SK-N-SH (cell line): Measurements from ENCODE around the gene FYN. TPM values are rescaled to one million over a fixed set of nuclear protein-coding genes. Genes with fewer than 3 reads are reported as not detected.

Experiments
- CTCF ChIA-PET: fragments of 300-600, 350-600 bp; formaldehyde crosslinking; extraction: SDS; loops from one replicate; lab custom pipeline; 2021; lab: Yijun Ruan, JAX
- POLR2A ChIA-PET: fragments of 350-600 bp; sonication (Branson Sonifier 250); formaldehyde crosslinking; extraction: SDS; loops from one replicate; lab custom pipeline; 2020; ENCODE audit warnings: antibody characterized with exemption, inconsistent platforms; lab: Yijun Ruan, JAX
- DNase-seq: peaks from one replicate; pipeline ENCODE4 v3.0.0; 2012
- H2AFZ ChIP-seq: fragments of 200-600 bp; sonication (generic); 2 replicates; pipeline ENCODE4 v1.8.1; 2016; ENCODE audit warnings: antibody characterized with exemption, mild to moderate bottlenecking, low read depth
- H3F3A ChIP-seq: fragments of 200-600 bp; sonication (generic); replicated peaks from 2 replicates; pipeline ENCODE3; 2016; ENCODE audit warnings: antibody characterized with exemption, mild to moderate bottlenecking; ENCODE audit not compliant: insufficient read depth
- H3K27ac ChIP-seq, 2 experiments: fragments of 200-500 bp in 1 of 2; fragments of 200-600 bp in 1 of 2; sonication (Bioruptor generic) in 1 of 2; sonication (generic), shearing (Covaris generic) in 1 of 2; 2 replicates each; pipeline versions ENCODE4 v1.5.1 to v1.6.1; 2014 to 2016; ENCODE audit warnings: low read depth in 2 of 2, inconsistent platforms in 1 of 2, low read length in 1 of 2, mild to moderate bottlenecking in 1 of 2, mixed read lengths in 1 of 2
- H3K27me3 ChIP-seq: fragments of 200-600 bp; sonication (generic), shearing (Covaris generic); 2 replicates; pipeline ENCODE4 v1.6.1; 2016; ENCODE audit warnings: mixed run types; ENCODE audit not compliant: insufficient read depth
- H3K36me3 ChIP-seq, 2 experiments: fragments of 200-500 bp in 1 of 2; fragments of 200-600 bp in 1 of 2; sonication (Bioruptor generic) in 1 of 2; sonication (generic) in 1 of 2; replicated peaks in 1 of 2; 2 replicates each; pipeline versions ENCODE3 to v1.5.1; 2014 to 2016; ENCODE audit warnings: low read length in 1 of 2, mild to moderate bottlenecking in 1 of 2; ENCODE audit not compliant: insufficient read depth in 2 of 2, control insufficient read depth in 1 of 2
- H3K4me1 ChIP-seq, 2 experiments: fragments of 200-500 bp in 1 of 2; fragments of 200-600 bp in 1 of 2; sonication (Bioruptor generic) in 1 of 2; sonication (generic), shearing (Covaris generic) in 1 of 2; 2 replicates each; pipeline versions ENCODE4 v1.5.1 to v1.6.1; 2014 to 2016; ENCODE audit warnings: low read depth in 1 of 2, low read length in 1 of 2, mixed run types in 1 of 2; ENCODE audit not compliant: insufficient read depth in 2 of 2, control insufficient read depth in 1 of 2
- H3K4me2 ChIP-seq: fragments of 200-600 bp; sonication (generic), shearing (Covaris generic); 2 replicates; pipeline ENCODE4 v1.6.1; 2017; ENCODE audit warnings: mixed run types
- H3K4me3 ChIP-seq, 2 experiments: fragments of 200-500 bp in 1 of 2; fragments of 200-600 bp in 1 of 2; sonication (Bioruptor generic) in 1 of 2; sonication (generic), shearing (Covaris generic) in 1 of 2; 2 replicates each; pipeline versions ENCODE4 v1.5.1 to v1.8.1; 2014 to 2016; ENCODE audit warnings: low read depth in 2 of 2, inconsistent platforms in 1 of 2, low read length in 1 of 2, mild to moderate bottlenecking in 1 of 2, mixed read lengths in 1 of 2, moderate library complexity in 1 of 2
- H3K79me2 ChIP-seq: fragments of 200-600 bp; sonication (generic); 2 replicates; pipeline ENCODE4 v1.8.1; 2017; ENCODE audit warnings: mild to moderate bottlenecking; ENCODE audit not compliant: insufficient read depth
- H3K9ac ChIP-seq: fragments of 200-600 bp; sonication (generic); 2 replicates; pipeline ENCODE4 v1.6.1; 2017; ENCODE audit warnings: mixed run types
- H3K9me2 ChIP-seq: fragments of 200-600 bp; sonication (generic); 2 replicates; pipeline ENCODE4 v1.6.1; 2017; ENCODE audit warnings: mixed run types
- H3K9me3 ChIP-seq: fragments of 200-600 bp; sonication (generic); 2 replicates; pipeline ENCODE4 v1.6.1; 2017; ENCODE audit warnings: mixed run types, mild to moderate bottlenecking, moderate library complexity
- H4K20me1 ChIP-seq: fragments of 200-600 bp; sonication (generic); 2 replicates; pipeline ENCODE4 v1.6.1; 2017; ENCODE audit warnings: mild to moderate bottlenecking, mixed run types; ENCODE audit not compliant: insufficient read depth
- ELF1 ChIP-seq: IDR thresholded peaks from 2 replicates; pipeline ENCODE4 v1.4.0; 2012
- EP300 ChIP-seq, 2 experiments: IDR thresholded peaks; 2 replicates each; pipeline versions ENCODE4 v1.4.0 to v1.6.1; 2012; ENCODE audit warnings: borderline replicate concordance in 1 of 2, low read depth in 1 of 2, low read length in 1 of 2
- FOSL2 ChIP-seq: IDR thresholded peaks from 2 replicates; pipeline ENCODE4 v1.4.0; 2012; ENCODE audit warnings: low read depth, mild to moderate bottlenecking, moderate library complexity, borderline replicate concordance
- GATA2 ChIP-seq: sonication (generic); formaldehyde crosslinking; IDR thresholded peaks from 2 replicates; pipeline ENCODE4 v1.5.0; 2020; ENCODE audit warnings: mild to moderate bottlenecking, missing genetic modification reagents
- JUND ChIP-seq: IDR thresholded peaks from 2 replicates; pipeline ENCODE4 v1.4.0; 2012
- MXI1 ChIP-seq: IDR thresholded peaks from 2 replicates; pipeline ENCODE4 v1.6.1; 2012; ENCODE audit warnings: mild to moderate bottlenecking, low read depth, low read length, improper control_type of control experiment
- NRF1 ChIP-seq: IDR thresholded peaks from 2 replicates; pipeline ENCODE4 v1.6.1; 2012; ENCODE audit warnings: low read depth, mild to moderate bottlenecking, low read length
- RAD21 ChIP-seq: IDR thresholded peaks from 2 replicates; pipeline ENCODE4 v1.6.1; 2012; ENCODE audit warnings: mild to moderate bottlenecking, low read length
- RCOR1 ChIP-seq: fragments of 150-350 bp; IDR thresholded peaks from 2 replicates; pipeline ENCODE4 v1.6.1; 2017; ENCODE audit warnings: antibody characterized with exemption, low read length
- RFX5 ChIP-seq: IDR thresholded peaks from 2 replicates; pipeline ENCODE4 v1.6.1; 2012; ENCODE audit warnings: mild to moderate bottlenecking, improper control_type of control experiment, low read length
- RXRA ChIP-seq: IDR thresholded peaks from 2 replicates; pipeline ENCODE4 v1.4.0; 2012; ENCODE audit warnings: low read depth, mild to moderate bottlenecking, borderline replicate concordance
- SIN3A ChIP-seq: IDR thresholded peaks from 2 replicates; pipeline ENCODE4 v1.6.1; 2012; ENCODE audit warnings: low read depth, mild to moderate bottlenecking, low read length, moderate library complexity, borderline replicate concordance
- SMC3 ChIP-seq: IDR thresholded peaks from 2 replicates; pipeline ENCODE4 v1.6.1; 2012; ENCODE audit warnings: low read depth, low read length, improper control_type of control experiment
- TAF1 ChIP-seq: IDR thresholded peaks from 2 replicates; pipeline ENCODE4 v1.6.1; 2012; ENCODE audit warnings: low read depth, mild to moderate bottlenecking, low read length, moderate library complexity, borderline replicate concordance
- TCF12 ChIP-seq: IDR thresholded peaks from 2 replicates; pipeline ENCODE4 v1.4.0; 2012
- TEAD4 ChIP-seq: IDR thresholded peaks from 2 replicates; pipeline ENCODE4 v1.4.0; 2012; ENCODE audit warnings: mild to moderate bottlenecking, borderline replicate concordance; ENCODE audit not compliant: insufficient read depth
- YY1 ChIP-seq: IDR thresholded peaks from 2 replicates; pipeline ENCODE4 v1.4.0; 2012; ENCODE audit warnings: low read depth, mild to moderate bottlenecking
- ZBTB33 ChIP-seq: IDR thresholded peaks from 2 replicates; pipeline ENCODE4 v1.4.0; 2012; ENCODE audit warnings: low read depth, borderline replicate concordance
- WGBS: methylation state at CpG from one replicate; pipeline ENCODE4 v1.1.6; 2017; ENCODE audit warnings: low lambda C conversion rate; 5-methylcytosine and 5-hydroxymethylcytosine counted together
- polyA plus RNA-seq, 3 experiments: library from polyadenylated mRNA; depleted of rRNA; stranded (reverse); fragments of >200 nt; gene quantifications; 2 replicates each; pipeline ENCODE4 v1.2.3, GENCODE V29; 2012
- TF ChIP-seq, protein P1 (sequence below): IDR thresholded peaks from 2 replicates; pipeline ENCODE4 v1.4.0; 2012; ENCODE audit warnings: low read depth, borderline replicate concordance
- TF ChIP-seq, protein P2 (sequence below): IDR thresholded peaks from 2 replicates; pipeline ENCODE4; 2012

Gene FYN
- polyA plus RNA-seq, 1 of the 3 experiments (the other 2 are of a cell fraction): 31.0 TPM

DNA sequence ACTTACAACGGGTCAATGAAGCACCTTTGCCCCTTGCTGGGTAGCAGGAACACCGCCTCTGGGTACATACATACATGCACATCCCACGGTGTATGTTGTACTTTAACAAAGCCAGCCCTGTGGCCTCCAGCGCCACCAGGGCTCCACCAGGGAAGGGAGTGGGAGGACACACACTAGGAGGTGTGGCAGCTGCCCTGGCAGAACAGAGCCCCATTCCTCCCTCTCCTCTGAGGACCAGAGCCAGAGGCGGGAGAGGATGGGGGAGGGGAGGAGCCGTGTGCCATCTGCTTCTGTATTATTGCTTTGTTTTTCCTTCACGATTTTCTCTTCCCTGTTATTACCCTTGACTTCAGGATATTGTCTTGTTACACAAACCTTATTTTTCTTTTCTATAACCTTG lies 161.8 kb downstream of the FYN start:
- POLR2A ChIA-PET: interaction anchor here (0.6 kb wide), 1 partner anchor 1145 kb away, joined by 3 read pairs; no protein-coding TSS in a partner anchor
- Histone ChIP-seq H2AFZ (no peak overlapping the region), H3K9me3 (no peaks in the 10 kb centered on the region), H3K9me2 (no peaks in the 10 kb centered on the region), H3K4me2 (no peak overlapping the region), H3K36me3 (peaks cover 0 to 12% of the 10 kb centered on the region in 2 experiments), H3K27me3 (no peaks in the 10 kb centered on the region), H3F3A (no peaks in the 10 kb centered on the region), H3K9ac (no peak overlapping the region), H4K20me1 (no peaks in the 10 kb centered on the region), H3K27ac (peak overlapping the region in 1 of 2 experiments; percentile 39; a peak in 1 of 4 replicates), H3K4me3 (no peak overlapping the region), H3K79me2 (no peaks in the 10 kb centered on the region), H3K4me1 (peaks cover 5 to 27% of the 10 kb centered on the region in 2 experiments; a peak in 2 of 4 replicates)
- DNase-seq: peak; percentile 59
- TF ChIP-seq NRF1: no peak
- TF ChIP-seq MXI1: no peak; the same call in 1 of the 2 replicates
- no peak for TF ChIP-seq YY1
- TF ChIP-seq GATA2: no peak
- TF ChIP-seq SMC3: peak; percentile 14; the same call in 1 of the 2 replicates
- no peak for TF ChIP-seq ELF1
- CTCF ChIA-PET: interaction anchor here (1.0 to 5.7 kb wide), 5 partner anchors 10 to 331 kb away, joined by 3 to 65 read pairs (median 15); no protein-coding TSS in a partner anchor
- WGBS: 82% methylated on average over 7 of the region's 7 CpGs

- Histone ChIP-seq H3K27me3 (no peaks in the 10 kb centered on the region), H3K4me3 (no peak overlapping the region), H3K9me2 (no peaks in the 10 kb centered on the region), H3K79me2 (no peaks in the 10 kb centered on the region), H3K27ac (peak overlapping the region in 1 of 2 experiments; percentile 39; a peak in 1 of 4 replicates), H3F3A (no peaks in the 10 kb centered on the region), H3K4me2 (no peak overlapping the region), H3K36me3 (peaks cover 0 to 12% of the 10 kb centered on the region in 2 experiments), H3K9me3 (no peaks in the 10 kb centered on the region), H4K20me1 (no peaks in the 10 kb centered on the region), H2AFZ (no peak overlapping the region), H3K4me1 (peaks cover 5 to 27% of the 10 kb centered on the region in 2 experiments; a peak in 2 of 4 replicates), H3K9ac (no peak overlapping the region)
- TF ChIP-seq TAF1 (no peak), JUND (no peak)
- CTCF ChIA-PET: interaction anchor here (1.0 to 5.7 kb wide), 33 partner anchors 10 to 456 kb away, joined by 3 to 65 read pairs (median 5); no protein-coding TSS in a partner anchor
- POLR2A ChIA-PET: interaction anchor here (1.3 kb wide), 1 partner anchor 333 kb away, joined by 3 read pairs; no protein-coding TSS in a partner anchor
- DNase-seq: no peak
- 97% methylated on average over 4 of the region's 4 CpGs for WGBS
Measured at GRCh38 chr6:111710911-111711310, 162.3 kb downstream of the FYN start.

DNA sequence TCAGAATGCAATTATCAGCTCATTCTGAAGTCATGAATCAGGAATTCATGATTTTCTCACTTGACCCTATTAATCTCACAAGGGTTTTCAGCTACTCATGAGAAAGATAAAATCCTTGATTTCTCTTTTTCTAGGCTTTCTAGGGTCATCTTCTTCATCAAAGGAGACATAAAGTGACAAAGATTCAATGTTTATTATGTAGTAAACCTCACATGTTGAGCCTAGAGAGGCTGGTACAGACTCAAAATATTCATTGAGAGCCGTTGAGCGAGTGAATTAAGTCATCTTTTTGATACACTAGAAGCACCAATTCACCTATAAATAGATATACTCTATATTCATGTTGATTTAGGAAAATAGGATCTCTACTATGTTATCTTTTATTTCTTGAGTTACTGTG lies 162.8 kb downstream of the FYN start:
- ChIA-PET CTCF (interaction anchor here (0.6 to 5.7 kb wide), 58 partner anchors 9 to 526 kb away, joined by 3 to 65 read pairs (median 4); partner anchors contain the start of gene FYN), POLR2A (interaction anchor here (1.3 kb wide), 1 partner anchor 333 kb away, joined by 3 read pairs; no protein-coding TSS in a partner anchor)
- no peaks in the 10 kb centered on the region for H3K79me2 ChIP-seq
- no peaks in the 10 kb centered on the region for H3K27me3 ChIP-seq
- H3K9me3 ChIP-seq: no peaks in the 10 kb centered on the region
- H3K27ac ChIP-seq: peak overlapping the region in 1 of 2 experiments; percentile 60; a peak in 2 of 4 replicates
- peaks cover 0 to 12% of the 10 kb centered on the region in 2 experiments for H3K36me3 ChIP-seq
- no peak overlapping the region for H3K4me3 ChIP-seq
- no peak for DNase-seq
- no peaks in the 10 kb centered on the region for H4K20me1 ChIP-seq
- H3K9me2 ChIP-seq: no peaks in the 10 kb centered on the region
- peak overlapping the region; percentile 52; the same call in 1 of the 2 replicates for H3K4me2 ChIP-seq
- peaks cover 5 to 27% of the 10 kb centered on the region in 2 experiments; a peak in 2 of 4 replicates for H3K4me1 ChIP-seq
- 88% methylated on average over 2 of the region's 2 CpGs for WGBS
- H2AFZ ChIP-seq: peak overlapping the region; percentile 75
- H3K9ac ChIP-seq: no peak overlapping the region
- no peaks in the 10 kb centered on the region for H3F3A ChIP-seq
- no peak for TF ChIP-seq RCOR1
- TF ChIP-seq TEAD4: no peak
- no peak for TF ChIP-seq YY1
- TF ChIP-seq, protein P1, sequence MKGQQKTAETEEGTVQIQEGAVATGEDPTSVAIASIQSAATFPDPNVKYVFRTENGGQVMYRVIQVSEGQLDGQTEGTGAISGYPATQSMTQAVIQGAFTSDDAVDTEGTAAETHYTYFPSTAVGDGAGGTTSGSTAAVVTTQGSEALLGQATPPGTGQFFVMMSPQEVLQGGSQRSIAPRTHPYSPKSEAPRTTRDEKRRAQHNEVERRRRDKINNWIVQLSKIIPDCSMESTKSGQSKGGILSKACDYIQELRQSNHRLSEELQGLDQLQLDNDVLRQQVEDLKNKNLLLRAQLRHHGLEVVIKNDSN: no peak
- no peak for TF ChIP-seq SIN3A
- no peak for TF ChIP-seq RFX5
- TF ChIP-seq RXRA: no peak
- no peak for TF ChIP-seq MXI1
- no peak for TF ChIP-seq RAD21
- no peak for TF ChIP-seq ZBTB33
- TF ChIP-seq EP300 (IDR thresholded peaks at IDR 0.05; ENCODE audit: borderline replicate concordance in 1 of 2, low read depth in 1 of 2, low read length in 1 of 2): no peak
- TF ChIP-seq TCF12: no peak
- no peak for TF ChIP-seq FOSL2
- TF ChIP-seq, protein P2, sequence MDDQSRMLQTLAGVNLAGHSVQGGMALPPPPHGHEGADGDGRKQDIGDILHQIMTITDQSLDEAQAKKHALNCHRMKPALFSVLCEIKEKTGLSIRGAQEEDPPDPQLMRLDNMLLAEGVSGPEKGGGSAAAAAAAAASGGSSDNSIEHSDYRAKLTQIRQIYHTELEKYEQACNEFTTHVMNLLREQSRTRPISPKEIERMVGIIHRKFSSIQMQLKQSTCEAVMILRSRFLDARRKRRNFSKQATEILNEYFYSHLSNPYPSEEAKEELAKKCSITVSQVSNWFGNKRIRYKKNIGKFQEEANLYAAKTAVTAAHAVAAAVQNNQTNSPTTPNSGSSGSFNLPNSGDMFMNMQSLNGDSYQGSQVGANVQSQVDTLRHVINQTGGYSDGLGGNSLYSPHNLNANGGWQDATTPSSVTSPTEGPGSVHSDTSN: no peak
- TF ChIP-seq ELF1: no peak
